Esophagus (tissue), 2 donors: ENCODE measurements around the gene GLT6D1. TPM values are rescaled to one million over a fixed set of nuclear protein-coding genes. Genes with fewer than 3 reads are reported as not detected.

Source experiments
- H3K27ac ChIP-seq, 2 donors: one replicate each; pipeline ENCODE4 v1.5.1; 2013; ENCODE audit warnings: low read depth in 2 of 2, mild to moderate bottlenecking in 2 of 2, inconsistent platforms in 1 of 2, low read length in 1 of 2, moderate library complexity in 1 of 2
- H3K27me3 ChIP-seq, 2 donors: one replicate each; pipeline ENCODE4 v1.6.1; 2013; ENCODE audit warnings: low read length in 2 of 2, control low read depth in 1 of 2, mild to moderate bottlenecking in 1 of 2; ENCODE audit not compliant: insufficient read depth in 2 of 2, control insufficient read depth in 1 of 2
- H3K36me3 ChIP-seq, 2 donors: one replicate each; pipeline ENCODE4 v1.6.1; 2013; ENCODE audit warnings: low read length in 1 of 2; ENCODE audit not compliant: control insufficient read depth in 2 of 2, insufficient read depth in 2 of 2
- H3K4me1 ChIP-seq, 2 donors: one replicate each; pipeline ENCODE4 v1.6.1; 2013; ENCODE audit warnings: low read length in 1 of 2; ENCODE audit not compliant: control insufficient read depth in 2 of 2, insufficient read depth in 2 of 2
- H3K4me3 ChIP-seq, 2 donors: one replicate each; pipeline ENCODE4 v1.5.1; 2013; ENCODE audit warnings: low read length in 2 of 2, mild to moderate bottlenecking in 2 of 2, low read depth in 1 of 2, moderate library complexity in 1 of 2
- H3K9me3 ChIP-seq, 2 donors: one replicate each; pipeline ENCODE4 v1.6.1; 2013; ENCODE audit warnings: mild to moderate bottlenecking in 2 of 2, low read depth in 1 of 2, low read length in 1 of 2, moderate library complexity in 1 of 2; ENCODE audit not compliant: control insufficient read depth in 2 of 2, insufficient read depth in 1 of 2
- WGBS, 2 donors: extraction: QIAGEN DNeasy Blood & Tissue Kit; methylation state at CpG; one replicate each; pipeline ENCODE4 v1.1.7; 2013; 5-methylcytosine and 5-hydroxymethylcytosine counted together
- polyA plus RNA-seq, 2 donors: library from polyadenylated mRNA; stranded (reverse); fragments of 200-250 nt; gene quantifications; one replicate each; pipeline ENCODE4 v1.2.3, GENCODE V29; 2013
- donor health status: healthy with polysubstance abuse.
- donor health status: Bipolar disorder and iron deficiency.

GLT6D1 gene
- polyA plus RNA-seq, 2 donors, result not detected

GRCh38 chr9:135582541-135582940 is 56.8 kb downstream of the GLT6D1 start:
- Histone ChIP-seq H3K36me3 (no peaks in the 10 kb centered on the region), H3K27ac (no peak overlapping the region), H3K4me1 (no peaks in the 10 kb centered on the region), H3K27me3 (no peaks in the 10 kb centered on the region), H3K4me3 (no peak overlapping the region), H3K9me3 (peaks cover 0 to 2% of the 10 kb centered on the region in 2 donors)
- WGBS, 2 donors, result 85 to 88% methylated on average over 14 of the region's 14 CpGs

GRCh38 chr9:135581636-135582426 is 57.5 kb downstream of the GLT6D1 start:
- no peaks in the 10 kb centered on the region for H3K4me1 ChIP-seq
- 86% methylated on average over 18 of the region's 18 CpGs for WGBS, 2 donors
- no peaks in the 10 kb centered on the region for H3K27me3 ChIP-seq
- H3K27ac ChIP-seq, result no peak overlapping the region
- peaks cover 0 to 2% of the 10 kb centered on the region in 2 donors for H3K9me3 ChIP-seq
- H3K36me3 ChIP-seq, result no peaks in the 10 kb centered on the region
- H3K4me3 ChIP-seq, result no peak overlapping the region

- Histone ChIP-seq H3K27ac (no peak overlapping the region), H3K27me3 (no peaks in the 10 kb centered on the region), H3K4me3 (no peak overlapping the region), H3K36me3 (no peaks in the 10 kb centered on the region), H3K4me1 (no peaks in the 10 kb centered on the region), H3K9me3 (peaks cover 0 to 2% of the 10 kb centered on the region in 2 donors)
- WGBS, 2 donors, result 81 to 89% methylated on average over 11 of the region's 11 CpGs
Measured at GRCh38 chr9:135580664-135581380, 58.5 kb downstream of the GLT6D1 start.

- H3K4me3 ChIP-seq, result no peak overlapping the region
- H3K36me3 ChIP-seq, result no peaks in the 10 kb centered on the region
- peaks cover 0 to 2% of the 10 kb centered on the region in 2 donors for H3K9me3 ChIP-seq
- WGBS, 2 donors, result 64 to 76% methylated on average over 10 of the region's 10 CpGs
- H3K27ac ChIP-seq, result no peak overlapping the region
- H3K27me3 ChIP-seq, result no peaks in the 10 kb centered on the region
- no peaks in the 10 kb centered on the region for H3K4me1 ChIP-seq
Measured at GRCh38 chr9:135579889-135580660, 59.3 kb downstream of the GLT6D1 start.

GRCh38 chr9:135579356-135579755 is 60.0 kb downstream of the GLT6D1 start:
- no peaks in the 10 kb centered on the region for H3K36me3 ChIP-seq
- no peak overlapping the region for H3K27ac ChIP-seq
- H3K9me3 ChIP-seq, result peaks cover 0 to 3% of the 10 kb centered on the region in 2 donors
- H3K27me3 ChIP-seq, result no peaks in the 10 kb centered on the region
- WGBS, 2 donors, result 37 to 41% methylated on average over 2 of the region's 2 CpGs
- no peak overlapping the region for H3K4me3 ChIP-seq
- no peaks in the 10 kb centered on the region for H3K4me1 ChIP-seq

GRCh38 chr9:135577256-135577655 is 62.1 kb downstream of the GLT6D1 start:
- Histone ChIP-seq H3K27ac (no peak overlapping the region), H3K27me3 (no peaks in the 10 kb centered on the region), H3K4me1 (no peaks in the 10 kb centered on the region), H3K9me3 (peaks cover 0 to 7% of the 10 kb centered on the region in 2 donors), H3K4me3 (no peak overlapping the region), H3K36me3 (no peaks in the 10 kb centered on the region)
- 82 to 85% methylated on average over 10 of the region's 10 CpGs for WGBS, 2 donors

- Histone ChIP-seq H3K4me1 (no peaks in the 10 kb centered on the region), H3K36me3 (no peaks in the 10 kb centered on the region), H3K9me3 (peaks cover 0 to 5% of the 10 kb centered on the region in 2 donors), H3K4me3 (no peak overlapping the region), H3K27me3 (no peaks in the 10 kb centered on the region), H3K27ac (no peak overlapping the region)
- 76 to 78% methylated on average over 17 to 22 of the region's 22 CpGs for WGBS, 2 donors
Measured at GRCh38 chr9:135575995-135576631, 63.2 kb downstream of the GLT6D1 start.

GRCh38 chr9:135574943-135575342 is 64.4 kb downstream of the GLT6D1 start:
- H3K36me3 ChIP-seq, result no peaks in the 10 kb centered on the region
- H3K9me3 ChIP-seq, result peaks cover 0 to 5% of the 10 kb centered on the region in 2 donors
- no peaks in the 10 kb centered on the region for H3K4me1 ChIP-seq
- no peaks in the 10 kb centered on the region for H3K27me3 ChIP-seq
- no peak overlapping the region for H3K27ac ChIP-seq
- H3K4me3 ChIP-seq, result no peak overlapping the region
- 86 to 90% methylated on average over 14 to 15 of the region's 15 CpGs for WGBS, 2 donors

- Histone ChIP-seq H3K27me3 (no peaks in the 10 kb centered on the region), H3K27ac (no peak overlapping the region), H3K9me3 (peaks cover 0 to 5% of the 10 kb centered on the region in 2 donors), H3K4me3 (no peak overlapping the region), H3K36me3 (no peaks in the 10 kb centered on the region), H3K4me1 (no peaks in the 10 kb centered on the region)
- WGBS, 2 donors, result 71 to 74% methylated on average over 14 of the region's 14 CpGs
Measured at GRCh38 chr9:135574331-135574730, 65.0 kb downstream of the GLT6D1 start.
